WI38 (cell line): ENCODE data around the gene PARD3.
"Not testable (repeated sequence)": the region's sequence is repeated elsewhere in the genome, so short reads cannot be mapped to it uniquely, and the experiment has no call there.

Experiments
- H3K4me3 ChIP-seq: 2 replicates; pipeline ENCODE4 v1.5.1; 2011; ENCODE audit warnings: low read depth, mild to moderate bottlenecking, control low read depth, low read length
- TF ChIP-seq, protein P1 (sequence below): IDR thresholded peaks from 2 replicates; pipeline ENCODE4 v1.5.1; 2012; ENCODE audit warnings: low read depth, mild to moderate bottlenecking, control low read depth, low read length

The PARD3 gene

DNA sequence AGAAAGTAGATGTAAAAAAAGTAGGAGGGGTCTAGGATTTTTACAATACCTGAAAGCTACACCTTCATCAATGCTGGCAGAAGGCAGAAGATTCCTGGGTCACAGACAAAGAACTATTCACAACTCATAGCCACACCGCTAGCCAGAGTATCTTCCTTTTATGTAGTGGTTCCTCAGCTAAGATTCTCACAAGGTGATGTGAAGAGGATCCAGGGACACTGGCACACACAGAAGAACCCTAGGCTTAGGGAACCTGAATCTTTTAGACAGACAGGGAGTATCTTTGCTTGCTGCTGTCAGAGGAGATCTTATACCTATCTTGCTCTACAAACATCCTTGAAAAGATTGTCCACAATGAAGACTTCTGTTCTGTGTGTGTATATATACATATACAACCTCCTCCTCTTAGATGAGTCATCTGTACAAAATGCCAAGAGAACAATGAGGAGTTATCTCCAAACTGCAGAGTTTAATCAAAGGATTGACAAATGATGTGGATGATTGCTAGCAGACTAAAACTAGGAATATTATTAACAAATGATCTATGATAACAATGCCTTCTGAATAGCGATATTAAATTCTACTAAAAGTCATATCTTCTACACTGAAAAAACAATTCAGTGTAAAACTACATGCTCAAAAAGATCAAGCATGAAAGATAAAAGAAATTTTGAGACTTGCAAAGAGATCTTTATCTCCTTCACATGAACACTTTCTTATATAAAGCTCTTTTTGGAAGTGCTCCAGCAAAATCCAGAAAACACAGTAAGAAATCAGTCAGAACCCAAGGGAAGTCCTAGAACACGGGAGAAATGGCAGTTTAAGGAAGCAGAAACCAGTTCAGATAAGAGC is 409.3 kb downstream of the PARD3 start:
- no peak overlapping the region for H3K4me3 ChIP-seq
- TF ChIP-seq, protein P1, sequence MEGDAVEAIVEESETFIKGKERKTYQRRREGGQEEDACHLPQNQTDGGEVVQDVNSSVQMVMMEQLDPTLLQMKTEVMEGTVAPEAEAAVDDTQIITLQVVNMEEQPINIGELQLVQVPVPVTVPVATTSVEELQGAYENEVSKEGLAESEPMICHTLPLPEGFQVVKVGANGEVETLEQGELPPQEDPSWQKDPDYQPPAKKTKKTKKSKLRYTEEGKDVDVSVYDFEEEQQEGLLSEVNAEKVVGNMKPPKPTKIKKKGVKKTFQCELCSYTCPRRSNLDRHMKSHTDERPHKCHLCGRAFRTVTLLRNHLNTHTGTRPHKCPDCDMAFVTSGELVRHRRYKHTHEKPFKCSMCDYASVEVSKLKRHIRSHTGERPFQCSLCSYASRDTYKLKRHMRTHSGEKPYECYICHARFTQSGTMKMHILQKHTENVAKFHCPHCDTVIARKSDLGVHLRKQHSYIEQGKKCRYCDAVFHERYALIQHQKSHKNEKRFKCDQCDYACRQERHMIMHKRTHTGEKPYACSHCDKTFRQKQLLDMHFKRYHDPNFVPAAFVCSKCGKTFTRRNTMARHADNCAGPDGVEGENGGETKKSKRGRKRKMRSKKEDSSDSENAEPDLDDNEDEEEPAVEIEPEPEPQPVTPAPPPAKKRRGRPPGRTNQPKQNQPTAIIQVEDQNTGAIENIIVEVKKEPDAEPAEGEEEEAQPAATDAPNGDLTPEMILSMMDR: no peak

DNA sequence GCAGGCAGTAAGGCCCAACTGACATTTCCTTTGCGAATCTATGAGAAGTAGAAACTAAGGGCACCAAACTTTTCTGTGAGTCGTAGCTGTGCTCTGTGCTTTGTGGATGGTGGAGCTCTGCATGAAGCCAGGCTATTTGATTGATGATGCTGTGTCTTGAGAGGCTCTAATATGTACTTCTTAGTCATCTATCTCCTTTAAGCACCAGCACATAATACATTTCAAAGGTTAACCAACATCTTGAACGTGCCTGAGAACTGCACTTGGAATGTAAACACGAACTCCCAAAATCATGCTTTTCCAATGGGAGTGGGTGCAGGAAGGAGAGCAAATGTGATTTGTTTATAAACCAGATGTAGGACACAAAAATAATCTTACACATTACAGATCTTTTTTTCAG is 411.6 kb downstream of the PARD3 start:
- TF ChIP-seq, protein P1: no peak
- no peak overlapping the region for H3K4me3 ChIP-seq

DNA sequence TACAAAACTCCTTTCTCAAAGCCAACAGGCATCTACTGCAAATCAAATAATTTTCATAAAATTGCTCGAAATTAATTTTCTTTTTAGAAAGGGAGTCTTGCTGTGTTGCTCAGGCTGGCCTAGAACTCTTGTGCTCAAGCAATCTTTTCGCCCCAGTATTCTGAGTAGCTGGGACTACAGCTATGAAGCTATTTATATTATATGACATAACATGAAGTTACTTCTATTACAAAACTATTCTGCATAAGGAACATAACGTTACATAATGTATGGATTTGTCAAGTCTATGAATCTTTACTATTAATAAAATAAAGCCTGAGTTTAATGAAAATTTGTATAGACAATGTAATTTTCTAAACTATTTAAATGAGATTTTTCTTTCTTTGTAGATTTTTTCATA is 415.0 kb downstream of the PARD3 start:
- TF ChIP-seq, protein P1: no peak

DNA sequence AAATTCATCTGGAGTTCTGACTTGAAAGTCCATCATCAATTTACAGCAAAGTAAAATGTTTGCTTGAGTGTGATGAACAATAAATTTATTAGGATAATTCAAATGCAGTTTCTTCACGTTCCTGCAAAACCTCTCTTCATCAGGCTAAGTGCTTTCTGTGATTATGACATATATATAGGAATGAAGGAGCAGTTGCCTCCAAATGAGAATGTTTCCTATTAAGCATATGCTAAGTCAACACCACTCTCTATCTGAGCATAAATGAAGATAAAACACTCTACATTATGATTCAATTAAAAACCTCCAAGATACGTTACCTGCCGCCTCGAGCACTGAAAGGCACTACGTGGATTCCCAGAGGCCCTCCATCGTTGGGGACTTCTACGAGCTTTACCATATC is 416.1 kb downstream of the PARD3 start:
- H3K4me3 ChIP-seq: no peak overlapping the region
- TF ChIP-seq, protein P1: no peak

More for the DNA sequence above, 415.0 kb downstream of the PARD3 start:
- H3K4me3 ChIP-seq: no peak overlapping the region

DNA sequence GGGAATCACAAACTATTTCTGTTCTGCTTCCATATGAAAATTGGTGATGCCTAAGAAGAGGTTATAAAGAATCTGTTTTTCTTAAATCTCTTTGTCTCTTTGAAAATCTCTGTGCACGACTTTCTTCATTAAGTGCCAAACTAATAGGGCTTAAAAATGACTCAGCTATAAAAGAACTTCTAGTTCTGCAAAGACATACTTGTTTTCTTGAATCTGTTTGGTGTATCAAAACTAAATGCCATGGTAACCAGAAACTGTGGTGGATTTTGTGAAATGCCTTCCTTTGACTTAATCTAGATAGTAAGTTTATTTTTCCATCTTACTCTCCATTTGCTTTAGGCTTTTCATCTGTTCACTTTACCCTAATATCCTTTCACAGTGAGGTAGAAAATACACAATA is 417.8 kb downstream of the PARD3 start:
- no peak overlapping the region for H3K4me3 ChIP-seq

DNA sequence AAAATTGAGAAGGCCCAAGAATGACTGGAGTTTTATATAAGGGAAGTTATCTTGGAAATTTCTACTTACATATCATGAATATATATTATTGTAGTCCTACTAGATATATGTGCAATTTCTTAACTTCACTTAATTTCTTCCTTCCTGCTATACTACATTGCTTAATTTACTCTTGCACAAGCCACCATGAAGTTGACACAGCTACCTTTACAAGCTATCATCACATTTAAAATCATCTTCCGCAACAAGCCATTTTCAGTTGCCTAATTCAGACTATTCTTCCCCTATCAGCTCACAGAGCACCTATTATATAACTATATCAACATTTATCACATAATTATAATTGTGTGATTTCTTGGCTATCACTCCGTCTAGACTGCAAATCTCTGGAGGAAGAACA is 418.4 kb downstream of the PARD3 start:
- H3K4me3 ChIP-seq: no peak overlapping the region
- TF ChIP-seq, protein P1: no peak

More for the DNA sequence above, 417.8 kb downstream of the PARD3 start:
- TF ChIP-seq, protein P1: no peak

DNA sequence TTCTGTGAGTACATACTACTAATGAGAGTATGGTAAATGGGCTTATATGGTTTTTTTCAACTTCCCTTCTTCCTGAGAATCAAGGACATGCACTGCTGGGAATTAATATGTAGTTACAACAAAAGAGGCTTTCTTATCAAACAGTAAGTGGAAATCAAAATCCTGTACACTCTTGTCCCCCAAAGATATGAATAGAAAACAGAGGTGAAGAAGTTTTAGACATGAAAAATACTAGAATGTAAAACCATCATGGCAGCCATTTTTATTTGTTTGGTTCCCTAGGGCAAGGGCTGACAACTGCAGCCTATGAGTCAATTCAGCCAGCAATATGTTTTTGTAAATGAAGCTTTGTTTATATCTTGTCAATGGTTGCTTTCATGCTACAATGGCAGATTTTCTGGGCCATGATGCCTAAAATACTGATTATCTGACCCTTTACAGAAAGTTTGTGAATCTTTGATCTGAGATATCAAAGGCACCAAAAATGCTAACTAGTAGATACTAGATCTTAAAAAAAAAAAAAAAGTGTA is 422.4 kb downstream of the PARD3 start:
- no peak overlapping the region for H3K4me3 ChIP-seq
- TF ChIP-seq, protein P1: no peak

DNA sequence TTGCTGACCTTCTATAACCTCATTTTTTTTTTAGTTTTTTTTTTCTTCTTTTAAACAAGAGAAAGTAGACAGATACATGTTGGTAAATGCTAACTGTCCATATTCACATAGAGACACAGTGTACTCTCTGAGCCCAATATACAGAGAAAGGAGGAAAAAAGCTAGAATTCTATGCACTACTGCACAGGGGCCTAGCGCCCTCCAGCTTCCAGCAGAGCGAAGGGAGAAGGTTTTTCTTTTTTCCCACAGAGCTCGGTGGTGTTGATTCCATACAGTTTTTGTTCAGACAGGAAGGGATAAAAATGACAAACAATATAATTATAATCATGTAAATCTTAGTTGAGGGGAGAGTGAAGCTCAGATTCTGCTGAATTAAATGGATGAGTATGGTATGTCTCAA is 423.9 kb downstream of the PARD3 start:
- H3K4me3 ChIP-seq: not testable (repeated sequence)
